Measurements from ENCODE around the gene NF2.

DNA sequence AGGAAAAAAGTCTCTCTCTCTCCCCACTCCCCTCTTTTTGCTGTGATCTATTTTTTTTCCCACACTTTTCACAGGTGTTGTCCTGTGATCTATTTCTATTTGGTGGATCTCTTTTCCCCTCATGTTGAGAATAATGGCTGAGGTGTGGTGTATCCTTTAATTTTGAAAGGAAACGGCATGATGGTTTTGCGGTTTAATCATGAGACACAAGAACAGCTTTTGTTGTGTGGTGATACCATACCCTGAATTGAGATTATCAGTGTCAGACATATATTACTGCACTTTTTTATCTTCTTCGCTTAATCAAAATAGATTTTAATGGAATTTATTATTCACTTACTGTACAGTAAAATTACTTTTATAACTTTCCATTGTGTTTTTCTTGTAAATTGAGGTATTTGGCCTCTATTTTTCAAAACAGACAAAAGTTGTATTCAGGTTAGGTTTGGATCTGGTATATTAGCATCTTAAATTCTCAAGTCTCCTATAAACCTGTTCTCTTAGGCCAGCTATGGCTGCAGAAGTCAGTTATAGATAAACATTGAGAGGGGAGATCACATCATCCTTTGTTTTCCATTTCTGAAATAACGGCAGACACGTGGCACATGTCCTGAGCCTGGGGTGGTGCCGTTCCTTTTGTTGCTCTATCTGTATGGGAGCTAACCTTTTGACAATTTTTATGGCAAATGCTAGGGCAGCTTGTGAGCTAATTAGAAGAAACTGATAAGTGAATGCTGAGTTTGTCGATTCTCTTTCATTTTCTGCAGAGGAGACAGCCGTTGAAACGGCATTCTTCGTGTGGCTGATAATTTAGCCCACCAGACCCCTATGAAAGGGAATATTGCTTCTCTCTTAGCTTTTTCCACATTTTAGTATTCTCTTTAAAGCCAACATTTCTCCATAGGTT lies 25.8 kb downstream of the NF2 start:
- TF ChIP-seq CTCF (IDR thresholded peaks at IDR 0.05): no peak
- no peak for TF ChIP-seq POLR2A (IDR thresholded peaks at IDR 0.05)

All from Peyer's patch (tissue), 4 donors.